WTC11 (cell line): ENCODE measurements around the gene ALG14. TPM values are rescaled to one million over a fixed set of nuclear protein-coding genes. Genes with fewer than 3 reads are reported as not detected.

Experiments
- ATAC-seq: fragments of 200-7000 bp; cut with Tn5 transposase; 2 replicates; pipeline ENCODE4 v1.10.0; 2021; ENCODE audit warnings: mild to moderate bottlenecking, moderate library complexity
- CTCF ChIA-PET: fragments of 300-600 bp; sonication (Branson Sonifier 250); formaldehyde crosslinking; loops from one replicate; lab custom pipeline; 2021; ENCODE audit warnings: antibody characterized with exemption; lab: Charles Lee
- POLR2A ChIA-PET: fragments of 350-600 bp; sonication (Branson Sonifier 250); formaldehyde crosslinking; loops from one replicate; lab custom pipeline; 2021; ENCODE audit warnings: antibody characterized with exemption; lab: Charles Lee
- DNase-seq: peaks from one replicate; pipeline ENCODE4 v3.0.0; 2021; ENCODE audit warnings: low spot score
- H3K27ac Mint-ChIP-seq: 2 replicates; pipeline ENCODE4 v1.8.0; 2021; ENCODE audit warnings: mixed read lengths
- H3K27me3 Mint-ChIP-seq: 2 replicates; pipeline ENCODE4 v1.8.0; 2021; ENCODE audit warnings: low read depth, mild to moderate bottlenecking, moderate library complexity, mixed read lengths
- H3K36me3 Mint-ChIP-seq: 2 replicates; pipeline ENCODE4 v1.8.0; 2021; ENCODE audit warnings: mixed read lengths
- H3K4me1 Mint-ChIP-seq: 2 replicates; pipeline ENCODE4 v1.8.0; 2022; ENCODE audit warnings: mixed read lengths
- H3K4me3 Mint-ChIP-seq: 2 replicates; pipeline ENCODE4 v1.8.0; 2021; ENCODE audit warnings: mild to moderate bottlenecking, moderate library complexity, mixed read lengths
- H3K9me3 Mint-ChIP-seq: 2 replicates; pipeline ENCODE4 v1.8.0; 2021; ENCODE audit warnings: mixed read lengths
- CREB1 ChIP-seq: sonication (generic); formaldehyde crosslinking; IDR thresholded peaks from 2 replicates; pipeline ENCODE4 v1.8.0; 2023; ENCODE audit warnings: mild to moderate bottlenecking, missing genetic modification reagents
- CREM ChIP-seq: sonication (generic); formaldehyde crosslinking; IDR thresholded peaks from 2 replicates; pipeline ENCODE4 v1.8.1; 2022; ENCODE audit warnings: mild to moderate bottlenecking, missing genetic modification reagents, moderate library complexity
- EMX1 ChIP-seq: fragments of 250-450 bp; sonication (Bioruptor Pico); IDR thresholded peaks from 2 replicates; pipeline ENCODE4 v1.8.0; 2021; ENCODE audit warnings: mild to moderate bottlenecking
- ETV6 ChIP-seq: sonication (generic); formaldehyde crosslinking; IDR thresholded peaks from 2 replicates; pipeline ENCODE4 v1.8.1; 2022; ENCODE audit warnings: mild to moderate bottlenecking, missing genetic modification reagents
- FOXJ3 ChIP-seq: sonication (generic); formaldehyde crosslinking; IDR thresholded peaks from 2 replicates; pipeline ENCODE4 v1.9.0; 2021; ENCODE audit warnings: missing genetic modification reagents, mild to moderate bottlenecking, borderline replicate concordance
- FOXK1 ChIP-seq: sonication (generic); formaldehyde crosslinking; IDR thresholded peaks from 2 replicates; pipeline ENCODE4 v1.8.0; 2022; ENCODE audit warnings: mild to moderate bottlenecking, moderate library complexity, missing genetic modification reagents
- GABPB1 ChIP-seq: sonication (generic); formaldehyde crosslinking; IDR thresholded peaks from 2 replicates; pipeline ENCODE4 v1.8.1; 2023; ENCODE audit warnings: mild to moderate bottlenecking, missing genetic modification reagents
- GRHL2 ChIP-seq: fragments of 250-450 bp; sonication (Bioruptor Pico); IDR thresholded peaks from 2 replicates; pipeline ENCODE4 v1.8.0; 2022; ENCODE audit warnings: mild to moderate bottlenecking, moderate library complexity; ENCODE audit not compliant: insufficient replicate concordance, severe bottlenecking
- GTF2I ChIP-seq: fragments of 250-450 bp; sonication (Bioruptor Pico); conservative IDR thresholded peaks from 2 replicates; pipeline ENCODE4 v1.4.0; 2021; ENCODE audit warnings: mild to moderate bottlenecking
- HMGA2 ChIP-seq: fragments of 250-450 bp; sonication (Bioruptor Pico); IDR thresholded peaks from 2 replicates; pipeline ENCODE4 v1.4.0; 2021; ENCODE audit warnings: mild to moderate bottlenecking, moderate library complexity
- JAZF1 ChIP-seq: fragments of 250-450 bp; sonication (Bioruptor Pico); IDR thresholded peaks from 2 replicates; pipeline ENCODE4 v1.9.0; 2021; ENCODE audit warnings: moderate library complexity, mild to moderate bottlenecking, inconsistent platforms
- JUN ChIP-seq: sonication (generic); formaldehyde crosslinking; IDR thresholded peaks from 2 replicates; pipeline ENCODE4 v1.8.0; 2023; ENCODE audit warnings: mild to moderate bottlenecking, missing genetic modification reagents
- MAX ChIP-seq: sonication (generic); formaldehyde crosslinking; IDR thresholded peaks from 2 replicates; pipeline ENCODE4 v1.8.0; 2022; ENCODE audit warnings: mild to moderate bottlenecking, missing genetic modification reagents
- MXD4 ChIP-seq: fragments of 250-450 bp; sonication (Bioruptor Pico); IDR thresholded peaks from 2 replicates; pipeline ENCODE4 v1.8.0; 2021; ENCODE audit warnings: mild to moderate bottlenecking, moderate library complexity, borderline replicate concordance
- NR2C2 ChIP-seq: sonication (generic); formaldehyde crosslinking; IDR thresholded peaks from 2 replicates; pipeline ENCODE4 v1.8.0; 2022; ENCODE audit warnings: mild to moderate bottlenecking, missing genetic modification reagents
- PREB ChIP-seq: sonication (generic); formaldehyde crosslinking; IDR thresholded peaks from 2 replicates; pipeline ENCODE4 v1.8.1; 2022; ENCODE audit warnings: mild to moderate bottlenecking, missing genetic modification reagents, moderate library complexity, borderline replicate concordance
- PRRX2 ChIP-seq: fragments of 250-450 bp; sonication (Bioruptor Pico); IDR thresholded peaks from 2 replicates; pipeline ENCODE4 v1.8.0; 2021; ENCODE audit warnings: mild to moderate bottlenecking
- SMAD3 ChIP-seq: sonication (generic); formaldehyde crosslinking; IDR thresholded peaks from 2 replicates; pipeline ENCODE4 v1.8.0; 2022; ENCODE audit warnings: missing genetic modification reagents, mild to moderate bottlenecking, borderline replicate concordance
- SOX15 ChIP-seq: fragments of 250-450 bp; sonication (Bioruptor Pico); IDR thresholded peaks from 2 replicates; pipeline ENCODE4 v1.9.0; 2021; ENCODE audit warnings: mild to moderate bottlenecking
- TCF7 ChIP-seq: sonication (generic); formaldehyde crosslinking; IDR thresholded peaks from 2 replicates; pipeline ENCODE4 v1.8.0; 2022; ENCODE audit warnings: mild to moderate bottlenecking, low read depth, missing genetic modification reagents, moderate library complexity
- TEAD1 ChIP-seq: sonication (generic); formaldehyde crosslinking; IDR thresholded peaks from 2 replicates; pipeline ENCODE4 v1.8.0; 2022; ENCODE audit warnings: mild to moderate bottlenecking, missing genetic modification reagents
- TP53 ChIP-seq: sonication (generic); formaldehyde crosslinking; IDR thresholded peaks from 2 replicates; pipeline ENCODE4 v1.8.1; 2023; ENCODE audit warnings: mild to moderate bottlenecking, missing genetic modification reagents
- ZNF138 ChIP-seq: sonication (generic); formaldehyde crosslinking; conservative IDR thresholded peaks from 2 replicates; pipeline ENCODE4 v1.8.1; 2022; ENCODE audit warnings: mild to moderate bottlenecking, moderate library complexity, missing genetic modification reagents
- ZNF219 ChIP-seq: sonication (generic); formaldehyde crosslinking; IDR thresholded peaks from 2 replicates; pipeline ENCODE4 v1.8.0; 2023; ENCODE audit warnings: missing genetic modification reagents, mild to moderate bottlenecking, borderline replicate concordance
- ZNF232 ChIP-seq: sonication (generic); formaldehyde crosslinking; IDR thresholded peaks from 2 replicates; pipeline ENCODE4 v1.8.0; 2022; ENCODE audit warnings: mild to moderate bottlenecking, missing genetic modification reagents
- ZNF396 ChIP-seq: fragments of 250-450 bp; sonication (Bioruptor Pico); IDR thresholded peaks from 2 replicates; pipeline ENCODE4 v1.8.0; 2021; ENCODE audit warnings: mild to moderate bottlenecking, moderate library complexity, borderline replicate concordance
- ZNF416 ChIP-seq: fragments of 250-450 bp; sonication (Bioruptor Pico); IDR thresholded peaks from 2 replicates; pipeline ENCODE4 v1.9.0; 2021; ENCODE audit warnings: mild to moderate bottlenecking, inconsistent platforms
- ZNF423 ChIP-seq: fragments of 250-450 bp; sonication (Bioruptor Pico); IDR thresholded peaks from 2 replicates; pipeline ENCODE4 v2.1.2; 2022; ENCODE audit warnings: mild to moderate bottlenecking, moderate library complexity
- ZNF671 ChIP-seq: fragments of 250-450 bp; sonication (Bioruptor Pico); IDR thresholded peaks from 2 replicates; pipeline ENCODE4 v1.8.0; 2021; ENCODE audit warnings: mild to moderate bottlenecking
- total RNA-seq: library from RNA; stranded (reverse); gene quantifications from 3 replicates; pipeline ENCODE4 v1.2.3, GENCODE V29; 2021
- TF ChIP-seq, protein P1 (sequence below): fragments of 250-450 bp; sonication (Bioruptor Pico); IDR thresholded peaks from 2 replicates; pipeline ENCODE4 v1.9.0; 2021; ENCODE audit warnings: moderate library complexity, mild to moderate bottlenecking, inconsistent platforms, borderline replicate concordance
- TF ChIP-seq, protein P2 (sequence below): sonication (generic); formaldehyde crosslinking; IDR thresholded peaks from 2 replicates; pipeline ENCODE4 v1.8.1; 2023; ENCODE audit warnings: mild to moderate bottlenecking, missing genetic modification reagents, moderate library complexity
- TF ChIP-seq, protein P3 (sequence below): sonication (generic); formaldehyde crosslinking; IDR thresholded peaks from 2 replicates; pipeline ENCODE4 v1.8.1; 2023; ENCODE audit warnings: mild to moderate bottlenecking, missing genetic modification reagents

ALG14 gene
- total RNA-seq, 1 experiment from 2014 or later: 2.3 TPM

GRCh38 chr1:95119273-95119672 lies 46.5 kb upstream of the ALG14 start:
- ATAC-seq: no peak
- Mint-ChIP-seq H3K9me3 (no peaks in the 10 kb centered on the region), H3K4me3 (peak overlapping the region; percentile 80; the same call in 1 of the 2 replicates), H3K4me1 (peaks cover 20% of the 10 kb centered on the region), H3K27ac (no peak overlapping the region), H3K36me3 (no peaks in the 10 kb centered on the region), H3K27me3 (peaks cover 19% of the 10 kb centered on the region)
- no peak for DNase-seq
- ChIA-PET POLR2A (no interaction called here), CTCF (interaction anchor here (1.2 to 6.0 kb wide), 3 partner anchors 76 to 114 kb away, joined by 3 to 71 read pairs (median 3); partner anchors contain the start of gene RWDD3)
- no peak for TF ChIP-seq MXD4 (CRISPR knock-in tag)
- TF ChIP-seq CREB1 (CRISPR knock-in tag): no peak
- TF ChIP-seq TEAD1: no peak
- no peak for TF ChIP-seq EMX1 (CRISPR knock-in tag)
- TF ChIP-seq, protein P1, sequence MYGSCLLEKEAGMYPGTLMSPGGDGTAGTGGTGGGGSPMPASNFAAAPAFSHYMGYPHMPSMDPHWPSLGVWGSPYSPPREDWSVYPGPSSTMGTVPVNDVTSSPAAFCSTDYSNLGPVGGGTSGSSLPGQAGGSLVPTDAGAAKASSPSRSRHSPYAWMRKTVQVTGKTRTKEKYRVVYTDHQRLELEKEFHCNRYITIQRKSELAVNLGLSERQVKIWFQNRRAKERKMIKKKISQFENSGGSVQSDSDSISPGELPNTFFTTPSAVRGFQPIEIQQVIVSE (CRISPR knock-in tag): no peak
- no peak for TF ChIP-seq PREB (CRISPR knock-in tag)
- no peak for TF ChIP-seq FOXK1 (CRISPR knock-in tag)
- no peak for TF ChIP-seq ZNF219 (CRISPR knock-in tag)
- TF ChIP-seq HMGA2 (CRISPR knock-in tag): no peak
- TF ChIP-seq NR2C2 (CRISPR knock-in tag): no peak
- TF ChIP-seq ZNF671 (CRISPR knock-in tag): no peak
- no peak for TF ChIP-seq ZNF232 (CRISPR knock-in tag)

GRCh38 chr1:95118710-95119109 lies 46.0 kb upstream of the ALG14 start:
- Mint-ChIP-seq H3K27me3 (peaks cover 19% of the 10 kb centered on the region), H3K36me3 (no peaks in the 10 kb centered on the region), H3K4me1 (peaks cover 20% of the 10 kb centered on the region), H3K27ac (no peak overlapping the region), H3K9me3 (no peaks in the 10 kb centered on the region), H3K4me3 (peak overlapping the region; percentile 80)
- CTCF ChIA-PET: interaction anchor here (1.2 to 6.0 kb wide), 3 partner anchors 76 to 115 kb away, joined by 3 to 71 read pairs (median 3); partner anchors contain the start of gene RWDD3
- POLR2A ChIA-PET: no interaction called here
- no peak for DNase-seq
- no peak for TF ChIP-seq ETV6 (CRISPR knock-in tag)
- TF ChIP-seq ZNF396: no peak
- no peak for TF ChIP-seq ZNF416 (CRISPR knock-in tag)
- no peak for TF ChIP-seq SOX15 (CRISPR knock-in tag)
- TF ChIP-seq CREB1 (CRISPR knock-in tag): no peak
- TF ChIP-seq CREM (CRISPR knock-in tag): no peak
- no peak for TF ChIP-seq HMGA2 (CRISPR knock-in tag)
- TF ChIP-seq JUN (CRISPR knock-in tag): no peak
- TF ChIP-seq, protein P2, sequence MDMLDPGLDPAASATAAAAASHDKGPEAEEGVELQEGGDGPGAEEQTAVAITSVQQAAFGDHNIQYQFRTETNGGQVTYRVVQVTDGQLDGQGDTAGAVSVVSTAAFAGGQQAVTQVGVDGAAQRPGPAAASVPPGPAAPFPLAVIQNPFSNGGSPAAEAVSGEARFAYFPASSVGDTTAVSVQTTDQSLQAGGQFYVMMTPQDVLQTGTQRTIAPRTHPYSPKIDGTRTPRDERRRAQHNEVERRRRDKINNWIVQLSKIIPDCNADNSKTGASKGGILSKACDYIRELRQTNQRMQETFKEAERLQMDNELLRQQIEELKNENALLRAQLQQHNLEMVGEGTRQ (CRISPR knock-in tag): no peak
- TF ChIP-seq GABPB1 (CRISPR knock-in tag): no peak
- ATAC-seq: no peak

DNA sequence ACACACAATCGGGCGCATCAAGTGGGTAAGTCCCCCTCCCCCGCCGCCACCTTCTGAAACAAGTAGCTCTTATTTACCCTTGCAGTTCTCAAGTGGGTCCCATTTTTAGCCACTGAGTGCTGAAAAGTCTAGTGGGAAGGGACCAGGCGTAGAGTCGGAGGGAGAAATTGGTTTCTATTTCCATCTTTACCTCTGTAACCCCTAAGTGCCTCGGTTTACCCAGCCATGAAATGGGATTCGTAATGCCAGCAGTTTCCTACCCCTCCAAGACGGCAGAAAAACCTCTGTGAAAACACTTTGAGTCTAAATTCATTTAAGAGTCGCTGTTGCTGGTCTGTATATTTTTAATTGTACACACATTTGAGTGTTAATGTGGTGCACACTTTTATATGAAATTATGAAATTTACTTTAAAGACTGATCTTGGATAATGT lies 45.3 kb upstream of the ALG14 start:
- ATAC-seq (no peak), DNase-seq (no peak)
- H3K9me3 Mint-ChIP-seq: no peaks in the 10 kb centered on the region
- H3K4me1 Mint-ChIP-seq: peaks cover 20% of the 10 kb centered on the region
- ChIA-PET CTCF (interaction anchor here (0.6 to 6.0 kb wide), 11 partner anchors 13 to 264 kb away, joined by 3 to 71 read pairs (median 4); partner anchors contain the start of genes ALG14 and RWDD3), POLR2A (no interaction called here)
- H3K36me3 Mint-ChIP-seq: no peaks in the 10 kb centered on the region
- H3K4me3 Mint-ChIP-seq: peak overlapping the region; percentile 80
- H3K27me3 Mint-ChIP-seq: peaks cover 19% of the 10 kb centered on the region
- no peak overlapping the region for H3K27ac Mint-ChIP-seq
- TF ChIP-seq ZNF423 (CRISPR knock-in tag) (no peak), PRRX2 (no peak), ZNF416 (CRISPR knock-in tag) (no peak), JAZF1 (CRISPR knock-in tag) (no peak), TCF7 (CRISPR knock-in tag) (no peak), ZNF138 (CRISPR knock-in tag) (no peak), GTF2I (CRISPR knock-in tag) (no peak), GRHL2 (no peak), FOXJ3 (CRISPR knock-in tag) (no peak), SMAD3 (CRISPR knock-in tag) (no peak), TP53 (no peak), MAX (no peak)
- TF ChIP-seq, protein P3, sequence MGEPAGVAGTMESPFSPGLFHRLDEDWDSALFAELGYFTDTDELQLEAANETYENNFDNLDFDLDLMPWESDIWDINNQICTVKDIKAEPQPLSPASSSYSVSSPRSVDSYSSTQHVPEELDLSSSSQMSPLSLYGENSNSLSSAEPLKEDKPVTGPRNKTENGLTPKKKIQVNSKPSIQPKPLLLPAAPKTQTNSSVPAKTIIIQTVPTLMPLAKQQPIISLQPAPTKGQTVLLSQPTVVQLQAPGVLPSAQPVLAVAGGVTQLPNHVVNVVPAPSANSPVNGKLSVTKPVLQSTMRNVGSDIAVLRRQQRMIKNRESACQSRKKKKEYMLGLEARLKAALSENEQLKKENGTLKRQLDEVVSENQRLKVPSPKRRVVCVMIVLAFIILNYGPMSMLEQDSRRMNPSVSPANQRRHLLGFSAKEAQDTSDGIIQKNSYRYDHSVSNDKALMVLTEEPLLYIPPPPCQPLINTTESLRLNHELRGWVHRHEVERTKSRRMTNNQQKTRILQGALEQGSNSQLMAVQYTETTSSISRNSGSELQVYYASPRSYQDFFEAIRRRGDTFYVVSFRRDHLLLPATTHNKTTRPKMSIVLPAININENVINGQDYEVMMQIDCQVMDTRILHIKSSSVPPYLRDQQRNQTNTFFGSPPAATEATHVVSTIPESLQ (CRISPR knock-in tag): no peak
